IPS DF 4.7 (cell line): Measurements from ENCODE around the gene UBE2H.
"Not testable (repeated sequence)": the region's sequence is repeated elsewhere in the genome, so short reads cannot be mapped to it uniquely, and the experiment has no call there.

Source experiments
- DNase-seq: peaks from one replicate; pipeline ENCODE4 v3.0.0-alpha.2; 2013; ENCODE audit warnings: low spot score; ENCODE audit errors: extremely low read depth

Gene UBE2H

GRCh38 chr7:129823143-129823542 is 129.6 kb downstream of the UBE2H start:
- DNase-seq = not testable (repeated sequence)

DNA sequence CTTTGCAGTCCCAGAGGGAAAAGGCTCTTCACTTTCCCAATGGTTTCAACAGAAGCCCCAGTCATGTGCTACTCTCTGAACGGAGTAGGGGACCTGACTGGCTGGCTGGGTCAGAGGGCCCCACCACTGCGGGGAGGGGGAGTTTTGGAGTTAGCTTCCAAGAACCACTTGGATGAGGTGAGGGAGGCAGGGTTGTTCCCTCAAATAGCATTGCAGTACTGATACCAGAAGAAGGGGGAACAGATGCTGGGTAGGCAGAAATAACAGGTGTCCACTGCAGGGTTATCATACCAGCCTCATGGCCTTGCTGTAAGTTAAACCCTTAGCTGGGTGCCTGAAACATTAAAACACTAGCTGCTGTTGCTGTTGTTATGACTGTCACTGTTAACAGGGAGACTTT is 131.3 kb downstream of the UBE2H start:
- DNase-seq = no peak

DNA sequence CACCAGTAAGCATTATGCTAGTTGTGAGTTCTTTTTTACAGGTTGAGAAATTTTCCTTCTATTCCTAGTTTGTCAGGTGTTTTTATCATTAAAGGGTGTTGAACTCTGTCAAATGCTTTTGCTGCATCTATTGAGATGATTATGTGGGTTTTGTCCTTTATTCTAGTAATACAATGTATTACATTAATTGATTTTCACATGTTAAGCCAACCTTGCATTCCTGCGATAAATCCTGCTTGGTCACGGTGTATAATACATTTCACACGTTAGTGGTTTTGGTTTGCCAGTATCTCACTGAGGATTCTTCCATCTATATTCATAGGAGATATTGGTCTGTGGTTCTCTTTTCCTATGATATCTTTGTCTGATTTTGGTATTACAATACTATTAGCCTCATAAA is 136.0 kb downstream of the UBE2H start:
- DNase-seq = no peak

DNA sequence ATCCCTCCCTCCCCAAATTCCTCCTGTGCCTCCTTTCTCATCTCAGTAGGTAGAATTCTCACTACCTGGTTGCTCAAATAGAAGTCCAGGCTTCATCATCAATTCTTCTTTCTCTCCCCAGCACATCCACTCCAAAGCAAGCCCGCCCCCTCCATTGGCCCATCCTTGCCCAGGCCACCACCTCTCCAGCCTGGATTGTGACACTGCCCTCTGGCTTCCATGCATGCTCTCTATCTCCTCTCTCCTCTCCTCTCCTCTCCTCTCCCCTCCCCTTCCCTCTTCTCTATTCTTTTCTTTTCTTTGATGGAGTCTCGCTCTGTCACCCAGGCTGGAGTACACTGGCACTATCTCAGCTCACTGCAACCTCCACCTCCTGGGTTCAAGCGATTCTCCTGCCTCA is 144.9 kb downstream of the UBE2H start:
- no peak for DNase-seq

DNA sequence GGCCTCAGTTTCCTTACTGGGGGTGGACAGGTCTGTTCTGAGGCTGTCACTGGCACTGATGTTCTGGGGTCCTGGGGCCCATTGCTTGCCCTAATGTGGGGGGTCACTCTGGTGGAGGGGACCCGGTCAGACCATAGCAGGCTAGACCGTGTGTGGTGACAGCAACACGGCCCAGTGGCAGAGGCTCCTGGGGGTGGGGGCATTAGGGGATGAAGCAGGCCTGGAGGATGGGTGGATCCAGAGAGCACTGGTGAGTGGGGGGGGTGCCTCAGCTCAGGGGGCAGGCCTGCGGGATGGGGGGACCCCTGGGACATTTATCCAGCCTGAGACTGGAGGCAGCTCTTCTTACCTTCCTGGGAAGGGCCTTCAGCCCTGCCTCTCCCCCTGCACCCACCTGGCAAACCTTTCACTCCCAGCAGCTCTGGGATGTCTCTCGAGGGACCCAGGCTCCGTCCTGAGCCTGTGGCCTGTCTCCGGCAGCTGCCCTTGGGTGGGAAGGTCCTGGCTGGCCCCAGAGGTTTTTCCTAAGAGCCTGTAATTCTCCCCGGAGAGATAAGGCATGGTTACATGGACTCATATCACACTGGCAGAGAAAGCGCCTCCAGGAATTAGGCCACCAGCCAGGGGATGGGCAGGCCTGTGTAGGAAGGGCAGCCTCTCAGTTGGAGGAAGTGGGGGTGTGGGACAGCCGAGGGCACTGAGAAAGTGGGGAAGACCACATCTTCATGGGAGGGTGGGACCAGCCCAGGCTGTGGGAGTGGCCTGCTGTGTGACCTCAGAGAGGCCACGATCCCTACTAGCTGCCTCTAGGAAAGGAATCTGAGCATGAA is 147.7 kb downstream of the UBE2H start:
- DNase-seq = no peak

DNA sequence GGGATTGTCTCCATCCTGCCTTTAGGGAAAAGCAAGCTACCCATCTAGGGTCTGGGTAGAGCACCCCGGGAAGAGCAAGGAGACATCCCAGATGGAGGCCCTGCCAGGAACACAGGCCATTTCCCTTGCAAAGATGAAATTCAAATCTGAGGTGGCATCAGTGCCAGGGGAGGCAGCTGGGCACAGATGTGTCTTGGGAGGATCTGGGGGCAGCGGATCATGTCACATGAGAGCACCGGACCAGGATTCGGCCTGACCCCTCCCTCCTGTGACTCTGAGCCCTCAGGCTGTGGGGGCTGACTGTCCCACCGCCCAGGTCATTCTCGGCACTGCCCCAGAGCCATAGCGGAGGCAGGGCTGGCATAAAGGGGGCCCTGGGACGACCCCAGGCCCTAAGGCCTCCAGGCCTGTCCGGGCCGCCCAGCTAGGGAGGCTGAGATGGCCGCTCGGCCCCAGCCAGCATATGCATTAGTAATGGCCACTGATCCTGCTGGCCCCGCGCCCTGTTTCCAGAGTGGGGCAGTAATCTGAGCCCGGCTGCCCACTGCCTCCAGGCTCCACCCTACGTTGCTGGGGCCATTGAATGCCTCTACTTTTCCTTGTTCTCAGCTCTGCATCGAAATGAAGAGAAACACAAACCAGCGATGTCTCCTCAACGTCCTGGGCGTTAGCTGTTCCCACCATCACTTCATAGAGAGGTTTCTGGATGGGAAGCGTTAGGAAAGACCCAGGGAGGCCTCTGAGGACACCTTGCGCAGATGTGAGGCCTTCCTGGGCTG is 148.5 kb downstream of the UBE2H start:
- no peak for DNase-seq

GRCh38 chr7:129803546-129804081 is 149.1 kb downstream of the UBE2H start:
- no peak for DNase-seq

DNA sequence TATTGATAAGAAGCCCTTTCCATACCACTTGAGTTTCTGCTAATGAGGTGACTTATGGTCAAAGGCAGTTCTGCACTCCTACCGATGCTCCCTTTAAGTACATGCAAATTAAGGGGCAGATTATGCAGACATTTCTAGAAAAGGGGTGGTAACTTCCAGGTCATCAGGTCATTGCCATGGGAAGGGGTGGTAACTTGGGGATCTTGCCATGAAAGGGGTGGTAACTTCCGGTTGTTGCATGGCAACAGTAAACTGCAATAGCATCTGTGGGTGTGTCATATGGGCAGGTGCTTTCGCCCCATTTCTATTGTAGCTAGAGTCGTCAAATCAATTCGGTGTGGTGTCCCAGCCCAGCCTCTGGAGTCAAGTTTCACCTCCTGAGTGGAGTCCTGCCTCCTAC is 150.9 kb downstream of the UBE2H start:
- DNase-seq = no peak

- no peak for DNase-seq
Measured at GRCh38 chr7:129800901-129801300, 151.9 kb downstream of the UBE2H start.

DNA sequence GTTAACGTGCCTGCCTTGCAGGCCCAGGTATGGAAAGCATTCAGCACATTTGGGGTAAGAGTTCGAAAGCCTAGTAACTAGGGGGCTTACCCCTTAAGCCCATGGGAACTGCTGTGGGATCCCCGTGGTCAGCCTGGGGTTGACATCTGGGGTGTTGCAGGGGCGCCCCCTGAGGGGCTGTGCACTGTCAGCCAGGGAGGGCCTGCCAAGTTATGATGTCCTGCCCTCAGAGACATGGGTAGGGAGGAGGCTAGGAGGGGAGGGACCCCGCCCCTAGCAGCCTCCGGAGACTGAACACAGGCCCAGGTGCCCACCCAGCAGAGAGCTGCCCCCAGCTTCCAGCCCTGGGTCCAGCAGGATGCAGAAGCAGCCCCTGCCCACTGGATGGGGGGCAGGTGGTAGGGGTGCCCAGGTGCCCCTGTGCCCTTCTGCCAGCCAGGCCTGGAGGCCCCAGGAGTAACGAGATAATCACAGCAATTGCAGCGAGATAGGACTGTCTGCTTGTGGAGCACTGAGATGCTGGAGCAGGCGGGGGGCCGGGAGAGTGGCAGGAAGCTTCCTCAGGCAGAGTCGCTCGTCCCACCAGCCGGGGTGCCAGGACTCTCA is 153.3 kb downstream of the UBE2H start:
- DNase-seq = no peak

GRCh38 chr7:129798616-129799349 is 154.0 kb downstream of the UBE2H start:
- DNase-seq = no peak

- no peak for DNase-seq
Measured at GRCh38 chr7:129797214-129797789, 155.5 kb downstream of the UBE2H start.

DNA sequence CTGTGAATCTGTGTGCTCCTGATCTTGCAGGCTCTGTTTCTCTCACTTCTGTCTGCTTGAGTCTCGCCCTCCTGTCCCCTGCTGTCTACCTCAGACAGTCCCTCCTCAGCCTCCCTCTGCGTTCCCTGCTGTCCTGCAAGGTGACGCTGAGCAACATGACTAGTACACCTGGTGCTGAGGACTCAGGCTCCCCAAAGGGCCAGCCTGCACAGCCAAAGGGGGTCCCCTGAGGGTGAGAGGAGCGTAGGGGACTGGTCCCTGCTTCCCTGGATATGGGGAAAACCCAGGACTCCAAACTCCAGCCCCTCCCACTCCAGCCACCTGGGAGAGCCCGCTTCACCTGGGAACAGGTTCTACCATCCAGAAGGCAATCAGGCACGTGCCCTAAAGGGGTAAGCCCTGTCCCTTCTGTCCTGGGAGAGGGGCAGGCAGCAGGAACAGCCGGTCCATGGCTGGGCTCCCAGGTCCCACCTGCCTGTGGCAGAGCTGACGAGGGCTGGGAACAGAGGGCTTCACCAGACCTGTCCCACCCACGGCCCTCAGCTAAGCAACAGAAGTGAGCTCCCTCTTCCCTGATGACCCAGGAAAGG is 156.5 kb downstream of the UBE2H start:
- no peak for DNase-seq

DNA sequence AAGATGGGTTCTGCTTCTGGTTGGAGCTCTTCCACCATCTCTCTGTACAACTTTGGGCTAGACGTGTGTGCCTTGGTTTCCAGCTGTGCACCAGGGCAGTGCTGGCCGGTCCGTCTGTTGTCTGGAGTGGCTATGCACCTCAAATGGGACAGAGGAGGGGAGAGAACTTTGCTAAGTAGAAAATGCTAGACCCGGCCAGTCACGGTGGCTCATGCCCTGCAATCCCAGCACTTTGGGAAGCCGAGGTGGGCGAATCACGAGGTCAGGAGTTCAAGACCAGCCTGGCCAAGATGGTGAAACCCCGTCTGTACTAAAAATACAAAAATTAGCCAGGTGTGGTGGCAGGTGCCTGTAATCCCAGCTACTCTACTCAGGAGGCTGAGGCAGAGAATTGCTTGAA is 158.3 kb downstream of the UBE2H start:
- DNase-seq = not testable (repeated sequence)

DNA sequence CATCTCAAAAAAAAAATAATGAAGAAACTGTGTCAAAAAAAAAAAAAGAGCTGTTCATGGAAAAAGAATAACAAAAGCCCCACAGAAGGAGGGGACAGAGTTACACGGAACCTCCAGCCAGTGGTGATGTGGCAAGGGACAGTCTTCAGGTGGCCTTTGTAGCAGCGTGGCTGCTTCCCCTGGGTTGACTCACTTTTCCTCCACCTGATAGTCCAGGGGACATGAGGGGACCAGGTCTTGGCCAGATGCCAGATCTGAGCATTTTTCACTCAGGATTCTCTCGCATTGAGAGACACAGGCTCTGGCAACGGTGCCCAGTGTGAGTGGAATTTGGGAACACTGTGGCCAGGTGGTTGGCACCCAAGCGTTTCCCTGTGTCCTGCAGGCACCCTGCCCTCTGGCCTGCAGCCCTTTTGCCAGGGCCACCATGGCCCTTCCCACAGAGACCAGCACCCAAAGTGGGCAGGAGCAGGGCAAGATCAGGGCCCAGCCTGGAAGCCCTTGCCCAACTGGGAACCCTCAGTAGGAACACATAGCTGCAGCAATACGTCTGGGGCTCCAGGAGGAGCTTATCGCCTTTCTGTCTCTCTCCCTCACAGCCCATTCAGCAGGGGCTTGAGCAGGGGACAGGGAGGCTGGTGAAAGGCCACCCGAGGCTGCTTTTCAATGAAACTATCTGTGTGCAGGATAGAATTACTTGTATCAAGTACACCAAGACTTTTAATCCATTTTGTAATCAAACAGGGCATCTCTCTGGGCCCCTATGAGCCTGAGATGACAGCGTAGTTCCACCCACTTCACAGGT is 159.1 kb downstream of the UBE2H start:
- no peak for DNase-seq

- no peak for DNase-seq
Measured at GRCh38 chr7:129792721-129793120, 160.0 kb downstream of the UBE2H start.

GRCh38 chr7:129790136-129790535 is 162.6 kb downstream of the UBE2H start:
- DNase-seq = no peak

DNA sequence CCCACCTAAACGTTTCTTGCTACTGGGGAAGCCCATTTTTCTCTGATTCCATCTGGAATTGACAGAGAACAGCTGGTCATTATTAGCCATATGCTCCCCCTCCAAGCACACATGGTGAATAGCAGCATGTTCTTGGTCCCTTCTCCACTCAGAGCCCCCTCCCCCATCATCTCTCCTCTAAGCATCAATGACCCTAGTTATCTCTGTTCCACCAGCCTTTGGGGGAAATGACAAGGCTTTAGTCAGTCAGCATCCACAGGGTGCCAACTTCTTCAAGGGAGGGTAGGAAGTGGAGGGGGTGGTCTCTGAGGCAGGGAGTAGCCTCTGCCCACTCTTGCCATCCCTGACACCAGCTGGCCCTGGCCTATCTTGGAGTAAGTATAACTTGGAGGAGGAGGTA is 163.1 kb downstream of the UBE2H start:
- DNase-seq = no peak

DNA sequence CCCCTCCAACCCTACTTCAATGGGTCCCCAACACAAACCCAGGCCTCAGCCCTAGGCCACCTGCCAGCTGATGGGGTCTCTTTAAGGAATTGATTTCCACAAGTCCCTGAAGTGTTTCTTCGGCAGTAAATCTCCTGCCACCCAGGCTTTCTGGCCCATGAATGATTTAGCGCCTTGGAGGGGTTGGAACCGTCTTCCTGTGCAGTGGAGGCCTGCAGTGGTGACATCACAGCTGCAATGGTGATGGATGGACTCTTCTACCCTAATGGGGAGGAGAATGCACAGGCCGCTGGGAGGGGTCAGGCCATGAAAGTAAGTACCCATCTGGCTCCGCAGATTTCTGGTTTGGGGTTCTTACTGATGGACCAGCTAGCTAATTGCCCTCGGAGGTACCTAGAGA is 163.8 kb downstream of the UBE2H start:
- DNase-seq = no peak
